Smooth muscle cell (in vitro differentiated cells): ENCODE data around the gene ANTXR1. TPM values are rescaled to one million over a fixed set of nuclear protein-coding genes. Genes with fewer than 3 reads are reported as not detected.
A peak's percentile ranks its signal among the peaks of the same experiment; 100 is the strongest.

ENCODE experiments used
- DNase-seq: peaks from one replicate; lab custom pipeline; 2025; ENCODE audit not compliant: unreplicated experiment; lab: John Stamatoyannopoulos, UW
- H2AFZ ChIP-seq: fragments of 200-600 bp; sonication (generic); 2 replicates; pipeline ENCODE4 v1.6.0; 2016; ENCODE audit warnings: antibody characterized with exemption, low read depth, mild to moderate bottlenecking
- H3F3A ChIP-seq: fragments of 200-600 bp; sonication (generic); 2 replicates; pipeline ENCODE4 v1.6.0; 2017; ENCODE audit warnings: antibody characterized with exemption, low read depth
- H3K27ac ChIP-seq: fragments of 200-600 bp; sonication (generic); 2 replicates; pipeline ENCODE4 v1.5.1; 2016; ENCODE audit warnings: low read depth, mild to moderate bottlenecking
- H3K27me3 ChIP-seq: fragments of 200-600 bp; sonication (generic); 2 replicates; pipeline ENCODE4 v1.6.1; 2016; ENCODE audit warnings: low read depth, mild to moderate bottlenecking
- H3K36me3 ChIP-seq: fragments of 200-600 bp; sonication (generic); 2 replicates; pipeline ENCODE4 v1.5.1; 2016; ENCODE audit warnings: low read depth
- H3K4me1 ChIP-seq: fragments of 200-600 bp; sonication (generic); 2 replicates; pipeline ENCODE4 v1.5.1; 2016; ENCODE audit warnings: low read depth
- H3K4me2 ChIP-seq: fragments of 200-600 bp; sonication (generic); 2 replicates; pipeline ENCODE4 v1.6.0; 2016; ENCODE audit warnings: mild to moderate bottlenecking
- H3K4me3 ChIP-seq: fragments of 200-600 bp; sonication (generic); 2 replicates; pipeline ENCODE4 v1.5.1; 2016; ENCODE audit warnings: mild to moderate bottlenecking
- H3K79me2 ChIP-seq: fragments of 200-600 bp; sonication (generic); 2 replicates; pipeline ENCODE4 v1.6.0; 2016; ENCODE audit warnings: low read depth, mild to moderate bottlenecking
- H3K9ac ChIP-seq: fragments of 200-600 bp; sonication (generic); 2 replicates; pipeline ENCODE4 v1.6.0; 2016; ENCODE audit warnings: low read depth
- H3K9me3 ChIP-seq: fragments of 200-600 bp; sonication (generic); replicated peaks from 2 replicates; pipeline ENCODE4 v1.5.1; 2016; ENCODE audit warnings: low read depth
- H4K20me1 ChIP-seq: fragments of 200-600 bp; sonication (generic); 2 replicates; pipeline ENCODE4 v1.6.0; 2016; ENCODE audit warnings: low read depth
- WGBS: methylation state at CpG from one replicate; pipeline ENCODE4 v1.1.7; 2016; ENCODE audit warnings: low lambda C conversion rate; 5-methylcytosine and 5-hydroxymethylcytosine counted together
- polyA plus RNA-seq: library from polyadenylated mRNA; unstranded; fragments of >200 nt; fragmentation: Nextera tagmentation; extraction: Ambion mirVana; gene quantifications from 2 replicates; pipeline ENCODE4 v1.2.1, GENCODE V29; 2016
- total RNA-seq: library from RNA; depleted of rRNA; stranded (reverse); fragments of >200 nt; gene quantifications from 2 replicates; pipeline ENCODE4 v1.2.3, GENCODE V29; 2014
- TF ChIP-seq, protein P1 (sequence below): fragments of 200-600 bp; sonication (generic); IDR thresholded peaks from 2 replicates; pipeline ENCODE4 v1.5.1; 2017; ENCODE audit warnings: borderline replicate concordance, mild to moderate bottlenecking, antibody characterized with exemption; ENCODE audit not compliant: insufficient read depth, poor library complexity, severe bottlenecking

The ANTXR1 gene
- total and polyA plus RNA-seq, 2 experiments from 2014 or later: 292 to 309 TPM

DNA sequence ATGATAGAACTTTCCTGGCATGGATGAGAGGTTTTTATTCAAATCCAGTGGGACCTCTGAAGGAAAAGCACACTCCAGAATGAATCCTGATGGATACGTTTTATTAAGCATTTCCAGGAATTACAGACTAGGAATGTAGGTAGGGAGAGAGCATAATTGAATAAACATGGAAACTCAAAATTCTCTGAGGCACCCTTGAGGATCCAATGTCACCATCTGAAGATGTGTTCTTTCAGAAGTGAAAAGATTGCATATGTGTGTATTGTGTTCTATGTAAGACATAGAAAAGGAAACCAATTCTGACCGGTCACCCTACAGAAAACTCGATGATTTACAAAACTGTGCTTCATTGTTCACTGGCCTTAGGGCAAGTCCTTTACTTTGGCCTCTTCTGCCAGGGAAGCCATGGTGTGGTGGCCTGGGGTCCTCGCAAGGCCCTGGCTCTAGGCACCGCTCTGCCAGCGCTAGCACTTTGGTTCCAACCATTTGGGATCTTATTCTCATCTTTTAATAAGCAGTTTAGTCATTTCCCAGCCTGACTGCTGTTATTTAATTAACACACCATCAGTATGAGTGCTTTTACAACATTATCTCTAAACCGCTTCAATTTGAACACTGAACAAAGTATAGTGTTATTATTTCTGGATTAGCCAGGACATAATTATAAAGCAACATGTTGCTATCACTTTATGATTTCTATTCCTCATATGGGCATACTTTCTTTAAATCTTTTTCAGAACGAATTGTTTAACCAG is 43.1 kb upstream of the ANTXR1 start:
- H3K27me3 ChIP-seq: no peaks in the 10 kb centered on the region
- H3K27ac ChIP-seq: no peak overlapping the region
- no peak for DNase-seq
- WGBS: 95% methylated on average over 8 of the region's 8 CpGs
- TF ChIP-seq, protein P1, sequence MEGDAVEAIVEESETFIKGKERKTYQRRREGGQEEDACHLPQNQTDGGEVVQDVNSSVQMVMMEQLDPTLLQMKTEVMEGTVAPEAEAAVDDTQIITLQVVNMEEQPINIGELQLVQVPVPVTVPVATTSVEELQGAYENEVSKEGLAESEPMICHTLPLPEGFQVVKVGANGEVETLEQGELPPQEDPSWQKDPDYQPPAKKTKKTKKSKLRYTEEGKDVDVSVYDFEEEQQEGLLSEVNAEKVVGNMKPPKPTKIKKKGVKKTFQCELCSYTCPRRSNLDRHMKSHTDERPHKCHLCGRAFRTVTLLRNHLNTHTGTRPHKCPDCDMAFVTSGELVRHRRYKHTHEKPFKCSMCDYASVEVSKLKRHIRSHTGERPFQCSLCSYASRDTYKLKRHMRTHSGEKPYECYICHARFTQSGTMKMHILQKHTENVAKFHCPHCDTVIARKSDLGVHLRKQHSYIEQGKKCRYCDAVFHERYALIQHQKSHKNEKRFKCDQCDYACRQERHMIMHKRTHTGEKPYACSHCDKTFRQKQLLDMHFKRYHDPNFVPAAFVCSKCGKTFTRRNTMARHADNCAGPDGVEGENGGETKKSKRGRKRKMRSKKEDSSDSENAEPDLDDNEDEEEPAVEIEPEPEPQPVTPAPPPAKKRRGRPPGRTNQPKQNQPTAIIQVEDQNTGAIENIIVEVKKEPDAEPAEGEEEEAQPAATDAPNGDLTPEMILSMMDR: no peak
- no peak overlapping the region for H3K4me2 ChIP-seq
- H3F3A ChIP-seq: peaks cover 9% of the 10 kb centered on the region
- H2AFZ ChIP-seq: no peak overlapping the region
- H3K9me3 ChIP-seq: no peaks in the 10 kb centered on the region
- H3K36me3 ChIP-seq: no peaks in the 10 kb centered on the region
- no peaks in the 10 kb centered on the region for H4K20me1 ChIP-seq
- no peaks in the 10 kb centered on the region for H3K79me2 ChIP-seq
- H3K4me3 ChIP-seq: no peak overlapping the region
- no peak overlapping the region for H3K9ac ChIP-seq
- H3K4me1 ChIP-seq: peaks cover 6% of the 10 kb centered on the region

GRCh38 chr2:68970566-68971265 is 42.3 kb upstream of the ANTXR1 start:
- H3K4me3 ChIP-seq: no peak overlapping the region
- no peaks in the 10 kb centered on the region for H3K27me3 ChIP-seq
- no peak overlapping the region for H3K9ac ChIP-seq
- H2AFZ ChIP-seq: no peak overlapping the region
- no peak for DNase-seq
- H3K9me3 ChIP-seq: no peaks in the 10 kb centered on the region
- H3K36me3 ChIP-seq: no peaks in the 10 kb centered on the region
- peak overlapping the region; percentile 56 for H3K4me2 ChIP-seq
- H3K27ac ChIP-seq: peak overlapping the region; percentile 81
- TF ChIP-seq, protein P1: no peak
- no peaks in the 10 kb centered on the region for H4K20me1 ChIP-seq
- 94% methylated on average over 8 of the region's 8 CpGs for WGBS
- no peaks in the 10 kb centered on the region for H3K79me2 ChIP-seq
- peaks cover 9% of the 10 kb centered on the region for H3F3A ChIP-seq
- peaks cover 6% of the 10 kb centered on the region for H3K4me1 ChIP-seq

GRCh38 chr2:68971591-68972231 is 41.3 kb upstream of the ANTXR1 start:
- Histone ChIP-seq H3K9me3 (no peaks in the 10 kb centered on the region), H3K27ac (peak overlapping the region; percentile 81), H3K9ac (no peak overlapping the region), H3F3A (peaks cover 9% of the 10 kb centered on the region), H4K20me1 (no peaks in the 10 kb centered on the region), H3K79me2 (no peaks in the 10 kb centered on the region), H3K36me3 (no peaks in the 10 kb centered on the region), H3K27me3 (no peaks in the 10 kb centered on the region), H3K4me2 (peak overlapping the region; percentile 56), H3K4me1 (peaks cover 6% of the 10 kb centered on the region), H3K4me3 (no peak overlapping the region), H2AFZ (no peak overlapping the region)
- no peak for DNase-seq
- 7% methylated on average over 5 of the region's 5 CpGs for WGBS
- TF ChIP-seq, protein P1: no peak
